Measurements from ENCODE around the gene KLHL22.
"Not testable (repeated sequence)": the region's sequence is repeated elsewhere in the genome, so short reads cannot be mapped to it uniquely, and the experiment has no call there.

KLHL22 gene

DNA sequence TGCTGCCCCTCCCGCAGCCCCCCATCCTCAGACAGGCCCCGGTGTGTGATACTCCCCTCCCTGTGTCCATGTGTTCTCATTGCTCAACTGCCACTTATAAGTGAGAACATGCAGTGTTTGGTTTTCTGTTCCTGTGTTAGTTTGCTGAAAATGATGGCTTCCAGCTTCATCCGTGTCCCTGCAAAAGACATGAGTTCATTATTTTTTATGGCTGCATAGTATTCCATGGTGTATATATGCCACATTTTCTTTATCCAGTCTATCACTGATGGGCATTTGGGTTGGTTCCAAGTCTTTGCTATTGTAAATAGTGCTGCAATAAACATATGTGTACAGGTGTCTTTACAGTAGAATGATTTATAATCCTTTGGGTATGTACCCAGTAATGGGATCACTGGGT lies 80.4 kb downstream of the KLHL22 start:
- DNase-seq = not testable (repeated sequence)

DNA sequence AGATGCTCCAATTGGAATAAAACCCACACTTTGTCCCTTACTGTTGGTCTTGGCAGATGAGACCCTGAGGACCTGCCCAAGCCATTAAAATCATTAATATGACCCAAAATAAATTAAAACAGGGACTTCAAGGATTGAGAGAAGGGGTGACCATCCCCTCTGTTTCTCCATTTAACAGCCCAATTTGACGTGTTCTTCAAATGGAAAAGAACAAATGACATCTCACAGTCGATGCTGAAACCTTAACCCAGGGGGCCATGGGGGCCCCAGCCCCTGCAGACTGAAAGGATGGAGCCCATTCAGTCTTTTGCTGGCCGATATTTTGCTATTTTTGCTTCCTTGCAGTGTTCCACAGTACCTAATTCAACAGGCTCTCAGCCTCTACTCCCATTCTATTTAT lies 81.1 kb downstream of the KLHL22 start:
- no peak for DNase-seq

DNA sequence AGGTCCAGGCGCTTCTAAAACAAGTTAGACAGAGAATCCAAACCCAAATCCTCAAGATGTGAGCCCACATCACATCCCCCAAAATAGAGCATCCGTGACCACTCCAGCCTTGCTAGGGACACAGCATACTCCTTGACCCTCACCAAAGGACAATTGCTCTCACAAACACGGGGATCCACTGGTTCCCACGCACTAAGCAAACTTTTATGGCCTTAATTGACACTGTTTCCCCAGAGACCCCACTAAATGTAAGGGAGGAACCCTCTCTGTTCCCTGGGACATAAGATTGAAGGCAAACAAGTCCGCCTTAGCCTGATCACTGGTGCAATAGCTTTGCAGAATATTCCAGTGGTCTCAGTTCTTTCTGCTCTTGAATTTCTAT lies 81.5 kb downstream of the KLHL22 start:
- no peak for DNase-seq

DNA sequence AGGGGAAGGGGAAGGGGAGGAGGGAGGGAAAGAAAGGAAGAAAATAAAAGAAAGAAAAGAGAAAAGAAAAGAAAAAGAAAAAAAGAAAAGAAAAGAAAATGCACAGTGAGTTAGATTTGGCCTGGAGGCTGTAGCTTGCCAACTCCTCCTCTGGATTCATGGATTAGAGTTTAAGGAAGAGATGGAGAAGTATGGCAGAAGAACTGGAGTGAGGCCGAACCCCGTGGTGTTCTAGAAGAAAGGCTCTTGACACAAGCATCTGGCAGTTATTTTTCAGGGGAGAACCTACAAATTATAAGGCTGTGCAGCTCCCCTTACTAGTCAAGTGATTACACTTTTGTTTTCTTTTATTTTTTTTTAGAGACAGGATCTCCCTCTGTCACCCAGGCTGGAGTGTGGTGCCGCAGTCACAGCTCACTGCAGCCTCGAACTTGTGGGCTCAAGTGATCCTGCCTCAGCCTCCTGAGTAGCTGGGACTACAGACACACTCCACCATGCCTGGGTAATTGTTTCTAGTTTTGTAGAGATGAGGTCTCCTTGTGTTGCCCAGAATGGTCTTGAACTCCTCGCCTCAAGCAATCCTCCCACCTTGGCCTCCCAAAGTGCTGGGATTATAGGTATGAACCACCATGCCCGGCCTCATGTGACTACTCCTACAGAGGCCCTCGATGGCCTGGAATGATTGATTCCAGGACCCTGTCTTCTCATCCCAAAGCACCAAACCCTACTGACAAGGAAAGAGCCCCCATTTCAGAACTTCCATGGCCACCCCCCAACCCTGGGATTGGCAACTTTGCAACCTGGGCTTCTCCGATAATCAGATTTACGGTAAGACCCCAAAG lies 82.2 kb downstream of the KLHL22 start:
- no peak for DNase-seq

DNA sequence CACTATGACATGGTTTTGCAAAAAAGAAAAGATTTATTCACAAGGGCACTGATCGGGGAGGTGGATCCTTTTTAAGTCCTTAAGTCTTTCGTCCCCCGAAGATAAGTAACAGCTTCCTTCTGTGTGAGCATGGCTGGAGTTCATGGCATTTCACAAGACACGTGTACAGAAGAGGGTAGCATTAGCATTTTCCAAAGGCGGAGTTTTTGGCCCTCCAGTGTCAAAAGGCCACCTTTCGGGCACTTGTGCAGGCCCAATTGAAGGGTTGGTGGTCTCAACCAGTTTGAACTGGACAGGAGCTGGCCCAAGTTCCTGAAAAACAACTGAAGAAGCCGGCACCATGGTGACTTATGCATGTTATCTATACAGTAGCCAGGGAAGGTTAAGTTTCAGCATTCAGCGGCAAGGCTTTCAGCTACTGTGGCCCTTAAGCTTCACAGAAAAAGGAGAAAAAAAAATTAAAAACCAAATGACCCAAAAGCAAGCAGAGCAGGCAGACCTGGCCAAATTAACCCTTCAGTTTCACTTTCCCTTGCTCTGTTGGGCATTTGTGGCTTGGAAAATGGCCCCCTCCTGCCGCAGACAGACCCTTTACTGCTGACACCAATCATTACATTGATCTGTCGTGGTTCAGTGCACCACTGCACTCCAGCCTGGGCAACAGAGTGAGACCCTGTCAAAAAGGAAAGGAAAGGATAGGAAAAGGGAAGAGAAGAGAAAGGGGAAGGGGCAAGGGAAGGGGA lies 83.0 kb downstream of the KLHL22 start:
- no peak for DNase-seq

DNA sequence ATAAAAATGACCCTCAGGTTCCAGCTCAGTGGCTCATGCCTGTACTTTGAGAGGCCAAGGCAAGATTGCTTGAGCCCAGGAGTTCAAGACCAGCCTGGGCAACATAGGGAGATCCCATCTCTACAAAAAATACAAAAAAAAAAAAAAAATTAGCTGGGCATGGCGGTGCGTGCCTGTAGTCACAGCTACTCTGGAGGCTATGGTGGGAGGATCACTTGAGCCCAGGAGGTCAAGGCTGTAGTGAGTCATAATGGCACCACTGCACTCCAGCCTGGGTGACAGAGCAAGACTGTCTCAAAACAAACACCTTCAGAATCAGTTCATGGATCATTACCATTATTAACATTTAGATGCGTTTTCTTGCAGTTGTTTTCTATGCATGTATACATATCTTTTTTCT lies 86.2 kb downstream of the KLHL22 start:
- DNase-seq = not testable (repeated sequence)

DNA sequence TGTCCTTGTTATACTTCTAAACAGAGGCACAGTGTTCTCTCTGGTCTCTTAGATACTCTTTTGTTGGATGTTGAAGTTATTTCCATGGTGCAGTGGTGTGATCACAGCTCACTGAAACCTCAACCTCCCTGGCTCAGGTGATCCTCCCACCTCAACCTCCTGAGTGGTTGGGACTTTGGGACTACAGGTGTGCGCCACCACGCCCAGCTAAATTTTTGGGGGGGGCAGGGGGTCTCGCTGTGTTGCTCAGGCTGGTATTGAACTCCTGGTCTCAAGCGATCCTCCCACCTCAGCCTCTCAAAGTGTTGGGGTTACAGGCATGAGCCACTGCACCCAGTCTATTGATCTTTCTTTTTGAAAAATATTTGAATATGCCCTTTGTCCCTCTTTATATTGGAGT lies 86.7 kb downstream of the KLHL22 start:
- no peak for DNase-seq

DNA sequence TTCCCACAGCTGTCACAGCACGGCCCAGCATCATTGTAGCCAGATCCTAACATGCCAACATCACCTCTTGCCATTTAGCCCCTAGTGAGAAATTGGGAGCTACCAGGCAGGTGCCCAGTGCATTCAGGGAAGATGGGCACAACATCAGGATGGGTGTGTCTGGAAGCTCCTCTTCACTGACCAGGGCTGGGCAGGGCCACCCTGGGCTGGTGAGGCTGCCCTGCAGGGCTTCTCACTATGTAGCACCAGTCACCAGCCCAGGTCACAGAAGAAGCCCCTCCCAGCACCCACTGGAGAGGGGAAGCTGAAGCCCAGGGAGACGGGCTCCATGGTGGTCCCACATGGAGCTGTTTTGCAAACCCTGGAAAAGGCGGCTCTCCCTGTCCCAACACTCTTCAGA lies 87.8 kb downstream of the KLHL22 start:
- DNase-seq = no peak

DNA sequence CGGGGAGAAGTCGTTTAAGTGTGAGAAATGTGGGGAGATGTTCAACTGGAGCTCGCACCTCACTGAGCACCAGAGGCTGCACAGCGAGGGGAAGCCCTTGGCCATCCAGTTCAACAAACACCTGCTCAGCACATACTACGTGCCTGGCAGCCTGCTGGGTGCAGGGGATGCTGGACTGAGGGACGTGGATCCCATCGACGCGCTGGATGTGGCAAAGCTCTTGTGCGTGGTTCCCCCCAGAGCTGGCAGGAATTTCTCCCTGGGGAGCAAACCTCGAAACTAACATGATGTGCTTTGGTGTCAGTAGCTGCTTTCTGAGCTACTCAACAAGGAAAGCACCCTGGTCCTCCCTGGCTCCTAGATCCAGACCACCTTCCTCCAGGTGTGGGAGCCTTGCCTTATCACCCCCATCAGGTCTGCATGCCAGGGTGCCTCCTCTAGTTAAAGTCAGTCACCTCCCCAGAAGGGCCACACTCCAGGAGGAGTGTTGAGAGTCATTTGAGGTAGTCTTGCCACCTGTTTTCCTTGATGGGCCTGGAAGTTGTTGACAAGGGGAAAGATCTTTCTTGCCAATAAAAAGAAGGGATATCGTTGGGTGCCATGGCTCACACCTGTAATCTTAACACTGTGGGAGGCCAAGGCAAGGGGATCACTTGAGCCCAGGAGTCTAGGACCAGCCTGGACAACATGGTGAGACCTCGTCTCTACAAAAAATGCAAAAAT lies 88.7 kb downstream of the KLHL22 start:
- DNase-seq = no peak

DNA sequence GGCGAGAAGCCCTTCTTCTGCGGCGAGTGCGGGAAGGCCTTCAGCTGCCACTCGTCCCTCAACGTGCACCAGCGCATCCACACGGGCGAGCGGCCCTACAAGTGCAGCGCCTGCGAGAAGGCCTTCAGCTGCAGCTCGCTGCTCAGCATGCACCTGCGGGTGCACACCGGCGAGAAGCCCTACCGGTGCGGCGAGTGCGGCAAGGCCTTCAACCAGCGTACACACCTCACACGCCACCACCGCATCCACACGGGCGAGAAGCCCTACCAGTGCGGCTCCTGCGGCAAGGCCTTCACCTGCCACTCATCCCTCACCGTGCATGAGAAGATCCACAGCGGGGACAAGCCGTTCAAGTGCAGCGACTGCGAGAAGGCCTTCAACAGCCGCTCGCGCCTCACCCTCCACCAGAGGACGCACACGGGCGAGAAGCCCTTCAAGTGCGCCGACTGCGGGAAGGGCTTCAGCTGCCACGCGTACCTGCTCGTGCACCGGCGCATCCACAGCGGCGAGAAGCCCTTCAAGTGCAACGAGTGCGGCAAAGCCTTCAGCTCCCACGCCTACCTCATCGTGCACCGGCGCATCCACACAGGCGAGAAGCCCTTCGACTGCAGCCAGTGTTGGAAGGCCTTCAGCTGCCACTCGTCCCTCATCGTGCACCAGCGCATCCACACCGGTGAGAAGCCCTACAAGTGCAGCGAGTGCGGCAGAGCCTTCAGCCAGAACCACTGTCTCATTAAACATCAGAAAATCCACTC lies 89.5 kb downstream of the KLHL22 start:
- DNase-seq = no peak

DNA sequence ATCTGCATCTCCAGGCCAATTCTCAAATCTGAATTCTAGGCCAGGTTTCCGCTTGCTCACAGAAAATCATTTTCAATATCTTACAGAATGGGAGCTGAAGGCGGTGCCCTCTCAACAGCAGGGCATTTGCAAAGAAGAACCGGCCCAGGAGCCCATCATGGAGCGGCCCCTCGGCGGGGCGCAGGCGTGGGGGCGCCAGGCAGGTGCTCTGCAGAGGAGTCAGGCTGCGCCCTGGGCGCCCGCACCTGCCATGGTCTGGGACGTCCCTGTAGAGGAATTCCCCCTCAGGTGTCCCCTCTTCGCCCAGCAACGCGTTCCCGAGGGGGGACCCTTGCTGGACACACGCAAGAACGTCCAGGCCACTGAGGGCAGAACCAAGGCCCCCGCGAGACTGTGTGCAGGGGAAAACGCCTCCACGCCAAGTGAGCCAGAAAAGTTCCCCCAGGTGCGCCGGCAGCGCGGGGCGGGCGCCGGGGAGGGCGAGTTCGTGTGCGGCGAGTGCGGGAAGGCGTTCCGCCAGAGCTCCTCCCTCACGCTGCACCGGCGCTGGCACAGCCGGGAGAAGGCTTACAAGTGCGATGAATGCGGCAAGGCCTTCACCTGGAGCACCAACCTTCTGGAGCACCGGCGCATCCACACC lies 90.2 kb downstream of the KLHL22 start:
- no peak for DNase-seq

DNA sequence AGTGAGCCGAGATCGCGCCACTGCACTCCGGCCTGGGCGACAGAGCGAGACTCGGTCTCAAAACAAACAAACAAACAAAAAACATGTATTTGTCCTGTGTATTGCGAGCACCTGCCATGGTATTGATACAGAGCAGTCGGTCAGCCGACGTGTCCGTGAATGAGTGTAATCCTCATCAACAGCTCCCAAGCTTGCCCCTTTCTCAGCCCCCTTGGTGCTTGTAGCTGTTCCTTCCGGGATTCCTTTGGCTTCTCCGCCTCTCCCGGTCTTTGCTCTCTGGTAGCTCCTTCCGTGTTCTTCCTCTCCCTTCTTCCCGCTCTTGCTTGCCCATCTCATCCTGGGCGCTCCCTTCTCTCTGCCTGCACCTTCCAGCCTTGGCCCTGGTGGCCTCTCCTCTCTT lies 90.7 kb downstream of the KLHL22 start:
- no peak for DNase-seq

DNA sequence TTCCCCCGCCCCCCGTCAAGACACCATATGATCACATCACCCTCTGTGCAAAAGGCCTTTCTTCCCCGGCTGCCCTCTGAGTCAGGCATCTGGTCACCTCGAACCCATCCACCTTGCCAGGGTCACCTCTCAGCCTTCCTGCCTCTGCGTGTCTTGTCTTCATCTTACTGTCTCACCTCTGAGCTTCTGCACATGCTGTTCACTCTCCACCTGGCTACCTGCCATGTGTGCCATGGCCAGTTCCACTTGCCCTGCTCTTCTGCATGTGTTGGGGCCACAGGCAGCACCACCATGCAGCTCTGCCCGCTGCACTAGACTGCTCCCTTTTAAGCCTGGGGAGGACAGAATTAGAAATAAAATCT lies 91.8 kb downstream of the KLHL22 start:
- no peak for DNase-seq

DNA sequence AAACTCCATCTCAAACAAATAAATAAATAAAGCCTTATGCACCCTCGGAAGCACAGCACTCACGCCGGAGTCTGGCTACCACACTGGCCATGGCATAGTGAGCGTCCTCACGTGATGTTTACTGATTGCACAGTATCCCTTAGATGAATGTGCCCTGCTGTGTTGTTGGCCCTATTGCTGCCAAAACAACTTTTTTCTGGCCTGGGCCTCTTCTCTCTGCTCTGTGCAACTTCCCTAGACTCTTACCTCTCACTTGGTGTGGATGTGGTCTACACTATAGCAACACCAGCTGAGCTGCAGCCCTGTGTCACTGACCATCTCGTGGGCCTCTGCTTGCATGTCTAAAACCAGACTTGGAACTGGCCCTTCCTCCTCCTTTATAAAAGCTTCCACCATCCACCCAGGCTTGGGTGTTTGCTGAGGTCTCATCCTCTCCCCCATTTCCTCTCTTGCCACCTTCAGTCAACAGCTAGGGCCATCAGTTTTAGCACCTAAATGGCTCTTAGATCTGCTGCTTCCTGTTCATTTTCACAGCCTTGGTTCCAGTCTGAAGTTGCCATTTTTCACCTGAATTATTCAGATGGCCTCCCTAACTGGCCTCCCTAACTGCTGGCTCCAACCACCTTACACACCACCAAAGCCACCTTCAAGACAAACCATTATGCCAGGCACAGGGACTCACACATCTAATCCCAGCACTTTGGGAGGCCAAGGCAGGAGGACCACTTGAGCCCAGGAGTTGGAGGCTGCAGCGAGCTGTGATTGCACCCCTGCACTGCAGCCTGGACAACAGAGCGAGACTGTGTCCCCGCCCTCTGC lies 92.4 kb downstream of the KLHL22 start:
- DNase-seq = no peak

DNA sequence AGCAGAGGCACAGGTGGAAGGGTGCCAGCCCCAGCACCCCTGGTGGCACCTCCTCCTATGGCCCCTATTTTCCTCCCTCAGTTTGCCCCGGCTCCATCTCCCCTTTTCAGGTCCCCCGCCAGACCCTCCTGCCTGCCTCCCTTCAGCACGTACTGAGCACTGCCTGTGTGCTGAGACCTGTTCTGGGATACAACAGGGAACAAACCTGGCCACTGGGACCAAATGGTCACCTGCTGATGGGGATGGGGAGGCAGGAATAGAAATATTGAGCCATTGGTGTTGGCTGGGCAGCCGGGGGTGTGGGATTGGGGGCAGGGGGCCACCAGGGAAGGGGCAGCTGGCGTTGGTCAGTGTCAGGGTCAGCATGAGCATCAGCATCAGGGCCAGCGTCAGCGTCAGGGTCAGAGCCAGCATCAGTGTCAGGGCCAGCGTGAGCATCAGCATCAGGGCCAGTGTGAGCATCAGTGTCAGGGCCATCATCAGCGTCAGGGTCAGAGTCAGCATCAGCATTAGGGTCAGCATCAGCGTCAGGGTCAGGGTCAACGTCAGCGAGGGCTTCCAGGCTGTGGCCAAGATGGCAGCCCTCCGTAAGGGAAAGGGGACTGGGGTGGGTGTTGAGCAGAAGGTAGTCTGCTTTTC lies 94.1 kb downstream of the KLHL22 start:
- no peak for DNase-seq

DNA sequence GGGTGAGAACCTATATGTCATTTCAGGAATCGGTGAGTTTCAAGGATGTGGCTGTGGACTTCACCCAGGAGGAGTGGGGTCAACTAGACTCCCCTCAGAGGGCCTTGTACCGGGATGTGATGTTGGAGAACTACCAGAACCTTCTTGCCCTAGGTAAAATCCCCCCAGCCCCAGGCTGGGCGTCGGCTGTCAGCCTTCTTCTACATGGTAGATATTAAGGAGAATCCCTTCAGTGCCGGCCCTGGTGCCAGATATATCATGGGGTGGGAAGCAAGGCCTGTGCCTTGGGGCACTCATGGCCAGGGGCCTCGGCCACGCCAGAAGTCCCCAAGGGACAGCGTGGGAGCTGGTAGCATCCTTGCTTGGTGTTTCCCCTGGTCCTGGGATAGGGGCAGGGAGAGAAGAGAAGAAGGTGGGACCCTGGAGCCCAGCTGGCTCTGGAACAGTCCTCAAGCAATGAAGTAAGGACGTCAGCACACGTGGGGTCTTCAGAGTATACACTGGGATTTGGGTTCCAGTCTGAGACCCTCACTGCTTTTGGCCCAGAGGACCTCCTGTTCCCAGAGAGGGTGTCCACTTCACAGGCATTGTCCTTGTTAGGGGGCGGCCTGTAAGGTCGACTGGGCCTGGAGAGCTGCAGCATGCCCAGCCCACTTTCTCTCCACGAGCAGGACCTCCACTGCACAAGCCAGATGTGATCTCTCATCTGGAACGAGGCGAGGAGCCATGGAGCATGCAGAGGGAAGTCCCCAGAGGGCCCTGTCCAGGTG lies 94.8 kb downstream of the KLHL22 start:
- no peak for DNase-seq

DNA sequence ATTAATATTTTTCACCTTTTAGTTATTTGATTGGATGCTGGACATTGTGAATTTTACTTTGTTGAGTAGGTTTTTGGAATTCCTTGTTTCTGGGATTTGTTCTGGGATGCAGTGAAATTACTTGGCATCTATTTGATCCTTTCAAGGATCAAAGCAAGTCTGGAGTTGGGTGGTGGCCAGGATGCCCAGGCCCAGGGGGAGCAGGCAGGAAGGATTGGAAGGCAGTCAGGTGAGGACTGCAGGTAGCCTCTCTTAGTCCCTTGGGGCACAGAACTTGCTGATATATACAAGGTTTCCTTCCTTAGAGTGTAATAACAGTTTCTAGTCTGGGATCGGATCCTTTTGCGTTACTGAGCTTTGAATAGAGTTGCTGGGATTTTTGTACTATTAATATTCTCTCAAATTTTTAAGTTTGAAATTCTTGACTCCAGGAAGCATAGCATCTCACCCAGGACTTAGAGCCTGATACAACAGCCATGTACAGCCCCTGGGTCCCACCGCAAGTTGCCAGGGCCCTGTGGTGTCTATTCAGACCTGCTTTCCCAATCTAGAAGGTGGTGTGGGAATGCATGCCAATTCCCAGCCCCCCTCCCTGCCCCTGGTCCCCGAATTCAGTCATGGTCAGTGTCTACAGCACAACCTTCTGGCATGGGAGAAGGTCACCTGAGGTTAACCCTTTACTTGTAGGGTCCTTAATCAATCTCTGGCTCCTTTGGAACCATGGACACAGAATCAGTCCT lies 95.6 kb downstream of the KLHL22 start:
- no peak for DNase-seq

DNA sequence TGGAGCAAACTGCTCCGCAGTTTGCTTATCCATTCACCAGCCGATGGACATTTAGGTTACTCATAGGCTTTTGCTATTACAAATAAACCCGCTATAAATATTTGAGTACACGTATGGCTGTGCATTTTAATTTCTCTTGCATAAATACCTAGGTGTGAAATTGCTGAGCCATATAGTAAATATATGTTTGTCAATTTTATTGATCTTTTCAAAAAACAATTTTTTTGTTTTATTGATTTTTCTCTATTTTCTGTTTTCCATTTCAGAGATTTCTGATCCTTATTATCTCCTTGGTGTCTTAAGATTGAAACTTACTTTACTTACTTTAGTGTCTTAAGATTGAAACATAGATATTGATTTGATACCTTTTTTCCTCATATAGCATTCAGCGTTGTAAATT lies 97.2 kb downstream of the KLHL22 start:
- no peak for DNase-seq

DNA sequence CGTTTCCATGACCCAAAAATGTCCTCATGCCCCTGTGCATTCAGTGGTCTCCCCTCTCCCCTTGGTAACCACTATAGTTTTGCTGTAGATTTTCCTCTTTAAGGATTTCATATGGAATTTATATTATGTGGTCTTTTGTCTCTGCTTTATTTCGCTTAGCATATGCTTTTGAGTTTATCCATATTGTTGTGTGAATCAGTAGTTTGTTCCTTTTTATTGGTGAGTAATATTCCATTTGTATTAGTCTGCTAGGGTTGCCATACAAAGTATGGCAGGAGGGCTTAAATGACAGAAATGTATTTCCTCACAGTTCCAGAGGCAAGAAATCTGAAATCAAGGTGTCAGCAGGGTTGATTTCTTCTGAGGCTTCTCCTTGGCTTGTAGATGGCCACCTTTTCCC lies 98.1 kb downstream of the KLHL22 start:
- no peak for DNase-seq

DNA sequence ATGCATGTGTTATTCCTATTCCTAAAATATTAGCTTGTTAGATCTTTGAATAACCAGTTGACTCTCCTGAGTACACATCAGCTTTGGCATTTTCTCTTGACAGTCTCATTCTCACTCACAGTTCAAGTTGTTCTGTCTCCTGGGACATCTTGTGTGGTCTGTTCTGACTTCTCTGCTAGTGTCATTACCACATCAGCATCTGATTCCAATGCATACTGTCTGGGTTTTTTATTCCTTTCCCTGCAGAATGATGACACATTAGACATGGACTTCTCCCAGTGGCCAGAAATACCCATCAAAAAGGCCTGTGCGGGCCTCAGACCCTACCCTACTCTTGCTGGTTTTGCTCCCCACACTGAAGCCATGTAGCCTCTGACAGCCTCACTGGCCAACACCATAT lies 99.0 kb downstream of the KLHL22 start:
- no peak for DNase-seq
